MCF 10A (cell line): ENCODE measurements around the gene OTOP2. TPM values are rescaled to one million over a fixed set of nuclear protein-coding genes. Genes with fewer than 3 reads are reported as not detected.

ENCODE experiments used
- BruUV-seq: library from RNA; stranded (reverse); fragments of 400-500 nt; replicated peaks from 2 replicates; lab custom pipeline; 2021; lab: Mats Ljungman, UMichigan
- CTCF ChIA-PET: fragments of 300-600 bp; sonication (Branson Sonifier 250); formaldehyde crosslinking; extraction: SDS; loops from one replicate; lab custom pipeline; 2021; ENCODE audit warnings: antibody characterized with exemption, inconsistent platforms; lab: Yijun Ruan, JAX
- POLR2A ChIA-PET: fragments of 300-600, 350-650 bp; sonication (Branson Sonifier 250); formaldehyde crosslinking; extraction: SDS; loops from one replicate; lab custom pipeline; 2020; ENCODE audit warnings: antibody characterized with exemption, inconsistent platforms; lab: Yijun Ruan, JAX
- DNase-seq: peaks from one replicate; pipeline ENCODE4 v3.0.0-alpha.2; 2018; ENCODE audit not compliant: unreplicated experiment
- H3K27ac Mint-ChIP-seq: one replicate; pipeline ENCODE4 v1.8.0; 2022; ENCODE audit warnings: mild to moderate bottlenecking, low read depth, mixed read lengths; ENCODE audit not compliant: unreplicated experiment
- H3K27me3 Mint-ChIP-seq: one replicate; pipeline ENCODE4 v1.8.0; 2022; ENCODE audit warnings: mixed read lengths; ENCODE audit not compliant: insufficient read depth, unreplicated experiment
- H3K36me3 Mint-ChIP-seq: one replicate; pipeline ENCODE4 v1.8.0; 2022; ENCODE audit warnings: mild to moderate bottlenecking, moderate library complexity, mixed read lengths; ENCODE audit not compliant: insufficient read depth, unreplicated experiment
- H3K4me1 Mint-ChIP-seq: one replicate; pipeline ENCODE4 v1.8.0; 2022; ENCODE audit warnings: mixed read lengths; ENCODE audit not compliant: insufficient read depth, unreplicated experiment
- H3K4me3 Mint-ChIP-seq: one replicate; pipeline ENCODE4 v1.8.0; 2022; ENCODE audit warnings: mild to moderate bottlenecking, moderate library complexity, mixed read lengths; ENCODE audit not compliant: unreplicated experiment
- H3K9me3 Mint-ChIP-seq: one replicate; pipeline ENCODE4 v1.8.0; 2022; ENCODE audit warnings: mixed read lengths; ENCODE audit not compliant: unreplicated experiment
- CTCF ChIP-seq: fragments of 200-600 bp; IDR thresholded peaks from one replicate; pipeline ENCODE4 v1.8.0; 2022; ENCODE audit warnings: antibody characterized with exemption, mild to moderate bottlenecking; ENCODE audit not compliant: unreplicated experiment
- intact Hi-C: fragments of 100-400 bp; cut with micrococcal nuclease; formaldehyde crosslinking; loops from 2 replicates; pipeline ENCODE4 v1.14.1; 2022
- total RNA-seq: library from RNA; stranded (reverse); gene quantifications from 2 replicates; pipeline ENCODE4 v1.2.3, GENCODE V29; 2022

The OTOP2 gene
- total RNA-seq, 1 experiment from 2014 or later = not detected

GRCh38 chr17:74879308-74879707, 44.8 kb upstream of the OTOP2 start:
- TF ChIP-seq CTCF = no peak
- ChIA-PET POLR2A (interaction anchor here (1.1 to 1.6 kb wide), 2 partner anchors 42 to 108 kb away, joined by 3 read pairs; partner anchors contain the start of gene CDR2L), CTCF (no interaction called here)
- Mint-ChIP-seq H3K27ac (no peak overlapping the region), H3K36me3 (no peaks in the 10 kb centered on the region), H3K4me1 (peaks cover 12% of the 10 kb centered on the region), H3K9me3 (no peaks in the 10 kb centered on the region), H3K4me3 (no peak overlapping the region), H3K27me3 (no peaks in the 10 kb centered on the region)
- intact Hi-C loops = no loop called here
- no TSS peak for BruUV-seq
- DNase-seq = no peak

GRCh38 chr17:74881073-74881472, 43.0 kb upstream of the OTOP2 start:
- Mint-ChIP-seq H3K9me3 (no peaks in the 10 kb centered on the region), H3K4me3 (no peak overlapping the region), H3K27ac (no peak overlapping the region), H3K27me3 (peaks cover 7% of the 10 kb centered on the region), H3K36me3 (no peaks in the 10 kb centered on the region), H3K4me1 (peaks cover 12% of the 10 kb centered on the region)
- POLR2A ChIA-PET = interaction anchor here (2.1 kb wide), 1 partner anchor 8 kb away, joined by 11 read pairs; the partner anchor contains the start of gene FDXR
- no peak for DNase-seq
- BruUV-seq = no TSS peak
- CTCF ChIA-PET = interaction anchor here (0.6 kb wide), 1 partner anchor 663 kb away, joined by 3 read pairs; no protein-coding TSS in a partner anchor
- intact Hi-C loops = no loop called here
- TF ChIP-seq CTCF = no peak

GRCh38 chr17:74882517-74883240, 41.4 kb upstream of the OTOP2 start:
- BruUV-seq = no TSS peak
- peaks cover 10% of the 10 kb centered on the region for H3K4me1 Mint-ChIP-seq
- H3K36me3 Mint-ChIP-seq = no peaks in the 10 kb centered on the region
- intact Hi-C loops = no loop called here
- POLR2A ChIA-PET = interaction anchor here (0.6 to 2.1 kb wide), 3 partner anchors 9 to 439 kb away, joined by 3 to 11 read pairs (median 3); partner anchors contain the start of gene FDXR
- CTCF ChIA-PET = no interaction called here
- DNase-seq = no peak
- no peak overlapping the region for H3K4me3 Mint-ChIP-seq
- H3K9me3 Mint-ChIP-seq = no peaks in the 10 kb centered on the region
- no peak for TF ChIP-seq CTCF
- no peak overlapping the region for H3K27ac Mint-ChIP-seq
- H3K27me3 Mint-ChIP-seq = peaks cover 17% of the 10 kb centered on the region

GRCh38 chr17:74883241-74883745, 40.8 kb upstream of the OTOP2 start:
- no peak overlapping the region for H3K4me3 Mint-ChIP-seq
- no peaks in the 10 kb centered on the region for H3K36me3 Mint-ChIP-seq
- no peak for TF ChIP-seq CTCF
- H3K4me1 Mint-ChIP-seq = peaks cover 4% of the 10 kb centered on the region
- H3K27ac Mint-ChIP-seq = no peak overlapping the region
- peaks cover 17% of the 10 kb centered on the region for H3K27me3 Mint-ChIP-seq
- H3K9me3 Mint-ChIP-seq = no peaks in the 10 kb centered on the region
- no TSS peak for BruUV-seq
- DNase-seq = no peak
- ChIA-PET POLR2A (no interaction called here), CTCF (no interaction called here)
- intact Hi-C loops = no loop called here
